ENCODE measurements around the gene ZNF526. TPM values are rescaled to one million over a fixed set of nuclear protein-coding genes. Genes with fewer than 3 reads are reported as not detected.

The ZNF526 gene
- total and polyA plus RNA-seq, 9 of the 15 experiments (the other 6 are each of a cell fraction or from before 2014, with no cell fraction given), result 1.3 to 17.9 (median 6.2) TPM

GRCh38 chr19:42217520-42218437, 2.3 kb upstream of the ZNF526 start, which contains the start of gene DEDD2 (continued):
- TF ChIP-seq, protein P1, sequence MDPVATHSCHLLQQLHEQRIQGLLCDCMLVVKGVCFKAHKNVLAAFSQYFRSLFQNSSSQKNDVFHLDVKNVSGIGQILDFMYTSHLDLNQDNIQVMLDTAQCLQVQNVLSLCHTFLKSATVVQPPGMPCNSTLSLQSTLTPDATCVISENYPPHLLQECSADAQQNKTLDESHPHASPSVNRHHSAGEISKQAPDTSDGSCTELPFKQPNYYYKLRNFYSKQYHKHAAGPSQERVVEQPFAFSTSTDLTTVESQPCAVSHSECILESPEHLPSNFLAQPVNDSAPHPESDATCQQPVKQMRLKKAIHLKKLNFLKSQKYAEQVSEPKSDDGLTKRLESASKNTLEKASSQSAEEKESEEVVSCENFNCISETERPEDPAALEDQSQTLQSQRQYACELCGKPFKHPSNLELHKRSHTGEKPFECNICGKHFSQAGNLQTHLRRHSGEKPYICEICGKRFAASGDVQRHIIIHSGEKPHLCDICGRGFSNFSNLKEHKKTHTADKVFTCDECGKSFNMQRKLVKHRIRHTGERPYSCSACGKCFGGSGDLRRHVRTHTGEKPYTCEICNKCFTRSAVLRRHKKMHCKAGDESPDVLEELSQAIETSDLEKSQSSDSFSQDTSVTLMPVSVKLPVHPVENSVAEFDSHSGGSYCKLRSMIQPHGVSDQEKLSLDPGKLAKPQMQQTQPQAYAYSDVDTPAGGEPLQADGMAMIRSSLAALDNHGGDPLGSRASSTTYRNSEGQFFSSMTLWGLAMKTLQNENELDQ (CRISPR knock-in tag; IDR thresholded peaks at IDR 0.05; ENCODE audit: borderline replicate concordance), result no peak
- TF ChIP-seq MED1 (CRISPR knock-in tag; IDR thresholded peaks at IDR 0.05; ENCODE audit: borderline replicate concordance), result no peak
- TF ChIP-seq POLR2H (tag; IDR thresholded peaks at IDR 0.05; ENCODE audit: low read depth), result peak; percentile 75
- TF ChIP-seq CTCF (IDR thresholded peaks at IDR 0.05 in 2 of 3, conservative IDR thresholded peaks at IDR 0.05 in 1 of 3; ENCODE audit: insufficient read depth in 2 of 3, low read depth in 1 of 3, low read length in 3 of 3), result no peak; a peak in 2 of 6 replicates
- no peak for TF ChIP-seq NR4A1 (CRISPR knock-in tag; IDR thresholded peaks at IDR 0.05)
- 0 out of 2 replicates have a peak, but pooled peaks have one; percentile 19 for TF ChIP-seq NR4A1 (tag; IDR thresholded peaks at IDR 0.05)
- no peak for TF ChIP-seq ZNF717 (CRISPR knock-in tag; IDR thresholded peaks at IDR 0.05)
- TF ChIP-seq ZNF764 (CRISPR knock-in tag; IDR thresholded peaks at IDR 0.05; ENCODE audit: low read depth), result no peak
- no peak for TF ChIP-seq ZNF766 (CRISPR knock-in tag; conservative IDR thresholded peaks at IDR 0.05)
- no peak for TF ChIP-seq HMG20A (CRISPR knock-in tag; conservative IDR thresholded peaks at IDR 0.05)
- no peak for TF ChIP-seq SAFB (IDR thresholded peaks at IDR 0.05; ENCODE audit: borderline replicate concordance, low read depth, low read length)
- TF ChIP-seq EP400 (IDR thresholded peaks at IDR 0.05), result peak; percentile 96
- TF ChIP-seq TAF9B (IDR thresholded peaks at IDR 0.05; ENCODE audit: partially characterized antibody), result no peak
- TF ChIP-seq MIER1 (IDR thresholded peaks at IDR 0.05; ENCODE audit: low read depth), result no peak

Measured in K562 (cell line).